Osteocyte (in vitro differentiated cells): ENCODE data around the gene CASTOR1. TPM values are rescaled to one million over a fixed set of nuclear protein-coding genes. Genes with fewer than 3 reads are reported as not detected.

Experiments used
- DNase-seq: peaks from one replicate; pipeline ENCODE4 v3.0.0; 2021; ENCODE audit warnings: mixed read lengths; ENCODE audit not compliant: unreplicated experiment; ENCODE audit errors: extremely low spot score
- H3K27ac Mint-ChIP-seq: one replicate; pipeline ENCODE4 v1.8.0; 2021; ENCODE audit warnings: mild to moderate bottlenecking, mixed read lengths; ENCODE audit not compliant: unreplicated experiment
- H3K27me3 Mint-ChIP-seq: one replicate; pipeline ENCODE4 v1.8.0; 2021; ENCODE audit warnings: mixed read lengths; ENCODE audit not compliant: unreplicated experiment
- H3K36me3 Mint-ChIP-seq: one replicate; pipeline ENCODE4 v1.8.0; 2021; ENCODE audit warnings: mixed read lengths; ENCODE audit not compliant: unreplicated experiment
- H3K4me1 Mint-ChIP-seq: one replicate; pipeline ENCODE4 v1.8.0; 2021; ENCODE audit warnings: mixed read lengths; ENCODE audit not compliant: unreplicated experiment
- H3K4me3 Mint-ChIP-seq: one replicate; pipeline ENCODE4 v1.8.0; 2021; ENCODE audit warnings: mild to moderate bottlenecking, moderate library complexity, mixed read lengths; ENCODE audit not compliant: unreplicated experiment
- H3K9me3 Mint-ChIP-seq: one replicate; pipeline ENCODE4 v1.8.0; 2021; ENCODE audit warnings: mixed read lengths; ENCODE audit not compliant: unreplicated experiment
- total RNA-seq: library from RNA; stranded (reverse); gene quantifications from 2 replicates; pipeline ENCODE4 v1.2.1, GENCODE V29; 2021
- TF ChIP-seq, protein P1 (sequence below): fragments of 200-600 bp; sonication (generic); IDR thresholded peaks from 2 replicates; pipeline ENCODE4 v1.5.0; 2021; ENCODE audit warnings: antibody characterized with exemption, mild to moderate bottlenecking, moderate library complexity

CASTOR1 gene
- total RNA-seq, 1 donor from 2014 or later, result 12.2 TPM

- H3K27ac Mint-ChIP-seq, result no peak overlapping the region
- TF ChIP-seq, protein P1, sequence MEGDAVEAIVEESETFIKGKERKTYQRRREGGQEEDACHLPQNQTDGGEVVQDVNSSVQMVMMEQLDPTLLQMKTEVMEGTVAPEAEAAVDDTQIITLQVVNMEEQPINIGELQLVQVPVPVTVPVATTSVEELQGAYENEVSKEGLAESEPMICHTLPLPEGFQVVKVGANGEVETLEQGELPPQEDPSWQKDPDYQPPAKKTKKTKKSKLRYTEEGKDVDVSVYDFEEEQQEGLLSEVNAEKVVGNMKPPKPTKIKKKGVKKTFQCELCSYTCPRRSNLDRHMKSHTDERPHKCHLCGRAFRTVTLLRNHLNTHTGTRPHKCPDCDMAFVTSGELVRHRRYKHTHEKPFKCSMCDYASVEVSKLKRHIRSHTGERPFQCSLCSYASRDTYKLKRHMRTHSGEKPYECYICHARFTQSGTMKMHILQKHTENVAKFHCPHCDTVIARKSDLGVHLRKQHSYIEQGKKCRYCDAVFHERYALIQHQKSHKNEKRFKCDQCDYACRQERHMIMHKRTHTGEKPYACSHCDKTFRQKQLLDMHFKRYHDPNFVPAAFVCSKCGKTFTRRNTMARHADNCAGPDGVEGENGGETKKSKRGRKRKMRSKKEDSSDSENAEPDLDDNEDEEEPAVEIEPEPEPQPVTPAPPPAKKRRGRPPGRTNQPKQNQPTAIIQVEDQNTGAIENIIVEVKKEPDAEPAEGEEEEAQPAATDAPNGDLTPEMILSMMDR, result peak; percentile 92
- H3K36me3 Mint-ChIP-seq, result peaks cover 12% of the 10 kb centered on the region
- no peaks in the 10 kb centered on the region for H3K9me3 Mint-ChIP-seq
- no peak overlapping the region for H3K4me3 Mint-ChIP-seq
- DNase-seq, result peak; percentile 90
- H3K4me1 Mint-ChIP-seq, result peaks cover 31% of the 10 kb centered on the region
- H3K27me3 Mint-ChIP-seq, result no peaks in the 10 kb centered on the region
These were observed 2.3 kb downstream of the CASTOR1 start for GRCh38 chr22:30286813-30287647.

DNA sequence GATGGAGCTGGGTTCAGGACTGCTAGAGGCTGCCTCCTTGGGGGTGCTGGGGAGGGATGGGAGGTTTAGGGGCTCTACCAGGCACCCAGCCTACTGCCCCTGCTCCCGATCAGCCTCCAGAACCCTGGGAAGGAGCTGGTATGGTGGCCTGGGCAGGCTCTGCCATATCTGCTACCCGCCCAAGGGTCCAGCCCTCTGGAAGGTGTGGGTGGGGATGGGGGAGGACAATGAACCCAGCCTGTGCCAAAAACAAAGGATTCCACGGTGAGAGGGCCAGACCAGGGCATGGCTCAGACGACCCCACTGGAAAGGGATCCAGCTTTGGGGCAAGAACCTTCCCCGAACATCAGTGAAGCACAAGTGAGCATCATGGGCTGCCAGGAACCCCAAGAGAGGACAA, 3.0 kb downstream of the CASTOR1 start:
- TF ChIP-seq, protein P1, result no peak
- peaks cover 26% of the 10 kb centered on the region for H3K4me1 Mint-ChIP-seq
- H3K4me3 Mint-ChIP-seq, result no peak overlapping the region
- H3K9me3 Mint-ChIP-seq, result no peaks in the 10 kb centered on the region
- no peaks in the 10 kb centered on the region for H3K27me3 Mint-ChIP-seq
- H3K36me3 Mint-ChIP-seq, result peaks cover 12% of the 10 kb centered on the region
- no peak for DNase-seq
- no peak overlapping the region for H3K27ac Mint-ChIP-seq

GRCh38 chr22:30285846-30286200, 3.5 kb downstream of the CASTOR1 start:
- Mint-ChIP-seq H3K9me3 (no peaks in the 10 kb centered on the region), H3K27me3 (no peaks in the 10 kb centered on the region), H3K36me3 (peaks cover 12% of the 10 kb centered on the region), H3K4me3 (no peak overlapping the region), H3K4me1 (peaks cover 21% of the 10 kb centered on the region), H3K27ac (no peak overlapping the region)
- TF ChIP-seq, protein P1, result no peak
- no peak for DNase-seq

GRCh38 chr22:30285176-30285845, 4.0 kb downstream of the CASTOR1 start:
- Mint-ChIP-seq H3K27me3 (no peaks in the 10 kb centered on the region), H3K4me3 (no peak overlapping the region), H3K27ac (no peak overlapping the region), H3K36me3 (peaks cover 12% of the 10 kb centered on the region), H3K4me1 (peaks cover 16% of the 10 kb centered on the region), H3K9me3 (no peaks in the 10 kb centered on the region)
- TF ChIP-seq, protein P1, result no peak
- DNase-seq, result no peak

DNA sequence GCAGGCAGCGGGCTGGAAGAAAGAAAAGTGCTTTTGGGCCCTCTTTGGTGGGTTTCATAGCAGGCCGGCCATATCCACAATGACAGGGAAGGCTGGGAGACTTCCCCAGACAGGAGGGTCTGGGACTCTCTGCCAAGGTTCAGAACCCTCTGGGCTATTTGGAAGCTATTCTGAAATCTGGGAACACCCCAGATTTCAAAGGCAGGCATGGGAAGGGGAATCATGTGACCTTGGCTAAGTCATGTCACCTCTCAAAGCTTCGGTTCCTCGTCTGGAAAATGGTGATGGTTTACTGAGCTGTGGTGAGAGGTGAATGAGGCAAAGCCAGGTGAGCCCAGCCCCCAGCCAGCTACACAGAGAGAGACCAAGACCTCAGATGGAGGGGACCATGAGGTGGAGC, 4.6 kb downstream of the CASTOR1 start:
- no peak overlapping the region for H3K4me3 Mint-ChIP-seq
- peaks cover 9% of the 10 kb centered on the region for H3K4me1 Mint-ChIP-seq
- peaks cover 12% of the 10 kb centered on the region for H3K36me3 Mint-ChIP-seq
- H3K9me3 Mint-ChIP-seq, result no peaks in the 10 kb centered on the region
- no peak overlapping the region for H3K27ac Mint-ChIP-seq
- no peak for DNase-seq
- TF ChIP-seq, protein P1, result no peak
- no peaks in the 10 kb centered on the region for H3K27me3 Mint-ChIP-seq
